SK-N-SH treated with all-trans-retinoic acid at 6 μM for 48 hours (cell line): ENCODE results near the gene HMCN2.

Experiments used
- BACH2 ChIP-seq: fragments of 250-450 bp; sonication (Bioruptor Pico); IDR thresholded peaks from 2 replicates; pipeline ENCODE4 v1.9.0; 2021; ENCODE audit warnings: mild to moderate bottlenecking, borderline replicate concordance
- CSDC2 ChIP-seq: fragments of 250-450 bp; sonication (Bioruptor Pico); IDR thresholded peaks from 2 replicates; pipeline ENCODE4 v1.5.0; 2020; ENCODE audit warnings: mild to moderate bottlenecking, moderate library complexity
- ISL1 ChIP-seq: fragments of 250-450 bp; sonication (Bioruptor Pico); IDR thresholded peaks from 2 replicates; pipeline ENCODE4 v2.1.2; 2022; ENCODE audit warnings: mild to moderate bottlenecking, moderate library complexity
- RARB ChIP-seq: fragments of 250-450 bp; sonication (Bioruptor Pico); IDR thresholded peaks from 2 replicates; pipeline ENCODE4 v1.8.0; 2021; ENCODE audit warnings: mild to moderate bottlenecking, moderate library complexity
- ZFP3 ChIP-seq: fragments of 250-450 bp; sonication (Bioruptor Pico); IDR thresholded peaks from 2 replicates; pipeline ENCODE4 v1.5.0; 2020; ENCODE audit warnings: mild to moderate bottlenecking, moderate library complexity
- ZNF8 ChIP-seq: fragments of 450-650 bp; formaldehyde crosslinking; IDR thresholded peaks from 2 replicates; pipeline ENCODE4 v1.5.0; 2020; ENCODE audit warnings: mild to moderate bottlenecking, moderate library complexity
- TF ChIP-seq, protein P1 (sequence below): fragments of 250-450 bp; sonication (Bioruptor Pico); IDR thresholded peaks from 2 replicates; pipeline ENCODE4 v1.8.0; 2020; ENCODE audit warnings: mild to moderate bottlenecking, moderate library complexity, borderline replicate concordance
- TF ChIP-seq, protein P2 (sequence below): fragments of 250-450 bp; sonication (Bioruptor Pico); IDR thresholded peaks from 2 replicates; pipeline ENCODE4 v1.5.1; 2020; ENCODE audit warnings: low read depth, mild to moderate bottlenecking, moderate library complexity
- TF ChIP-seq, protein P3 (sequence below): fragments of 250-450 bp; sonication (Bioruptor Pico); IDR thresholded peaks from 2 replicates; pipeline ENCODE4 v1.5.0; 2020; ENCODE audit warnings: mild to moderate bottlenecking, moderate library complexity
- TF ChIP-seq, protein P4 (sequence below): fragments of 250-450 bp; sonication (Bioruptor Pico); IDR thresholded peaks from 2 replicates; pipeline ENCODE4 v1.8.0; 2021; ENCODE audit warnings: low read depth, mild to moderate bottlenecking, moderate library complexity, borderline replicate concordance

DNA sequence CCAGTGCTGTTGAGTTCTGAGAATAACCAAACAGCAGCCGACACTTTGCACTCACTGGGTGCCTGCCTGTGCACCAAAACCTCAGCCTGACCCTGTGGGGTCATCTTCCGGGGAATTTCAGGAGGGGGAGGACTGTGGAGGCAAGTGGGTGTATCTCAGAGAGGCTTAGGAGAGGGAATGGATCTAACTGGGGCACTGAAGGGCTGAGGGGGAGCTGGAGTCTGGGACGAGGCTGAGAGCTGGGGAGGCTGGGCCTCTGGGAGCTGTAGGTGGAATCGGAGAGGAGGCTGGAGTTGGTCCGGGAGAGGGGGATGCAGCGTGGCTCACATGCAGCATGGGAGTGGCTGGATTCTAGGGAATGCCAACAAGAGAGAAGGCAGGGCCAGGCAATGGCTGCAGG, 164.3 kb downstream of the HMCN2 start:
- TF ChIP-seq ZNF8 (CRISPR knock-in tag) (no peak), BACH2 (CRISPR knock-in tag) (no peak), CSDC2 (CRISPR knock-in tag) (no peak), ISL1 (CRISPR knock-in tag) (no peak), ZFP3 (no peak), RARB (CRISPR knock-in tag) (no peak)
- TF ChIP-seq, protein P1, sequence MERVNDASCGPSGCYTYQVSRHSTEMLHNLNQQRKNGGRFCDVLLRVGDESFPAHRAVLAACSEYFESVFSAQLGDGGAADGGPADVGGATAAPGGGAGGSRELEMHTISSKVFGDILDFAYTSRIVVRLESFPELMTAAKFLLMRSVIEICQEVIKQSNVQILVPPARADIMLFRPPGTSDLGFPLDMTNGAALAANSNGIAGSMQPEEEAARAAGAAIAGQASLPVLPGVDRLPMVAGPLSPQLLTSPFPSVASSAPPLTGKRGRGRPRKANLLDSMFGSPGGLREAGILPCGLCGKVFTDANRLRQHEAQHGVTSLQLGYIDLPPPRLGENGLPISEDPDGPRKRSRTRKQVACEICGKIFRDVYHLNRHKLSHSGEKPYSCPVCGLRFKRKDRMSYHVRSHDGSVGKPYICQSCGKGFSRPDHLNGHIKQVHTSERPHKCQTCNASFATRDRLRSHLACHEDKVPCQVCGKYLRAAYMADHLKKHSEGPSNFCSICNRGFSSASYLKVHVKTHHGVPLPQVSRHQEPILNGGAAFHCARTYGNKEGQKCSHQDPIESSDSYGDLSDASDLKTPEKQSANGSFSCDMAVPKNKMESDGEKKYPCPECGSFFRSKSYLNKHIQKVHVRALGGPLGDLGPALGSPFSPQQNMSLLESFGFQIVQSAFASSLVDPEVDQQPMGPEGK: no peak
- TF ChIP-seq, protein P2, sequence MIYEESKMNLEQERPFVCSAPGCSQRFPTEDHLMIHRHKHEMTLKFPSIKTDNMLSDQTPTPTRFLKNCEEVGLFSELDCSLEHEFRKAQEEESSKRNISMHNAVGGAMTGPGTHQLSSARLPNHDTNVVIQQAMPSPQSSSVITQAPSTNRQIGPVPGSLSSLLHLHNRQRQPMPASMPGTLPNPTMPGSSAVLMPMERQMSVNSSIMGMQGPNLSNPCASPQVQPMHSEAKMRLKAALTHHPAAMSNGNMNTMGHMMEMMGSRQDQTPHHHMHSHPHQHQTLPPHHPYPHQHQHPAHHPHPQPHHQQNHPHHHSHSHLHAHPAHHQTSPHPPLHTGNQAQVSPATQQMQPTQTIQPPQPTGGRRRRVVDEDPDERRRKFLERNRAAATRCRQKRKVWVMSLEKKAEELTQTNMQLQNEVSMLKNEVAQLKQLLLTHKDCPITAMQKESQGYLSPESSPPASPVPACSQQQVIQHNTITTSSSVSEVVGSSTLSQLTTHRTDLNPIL (CRISPR knock-in tag): no peak
- TF ChIP-seq, protein P3, sequence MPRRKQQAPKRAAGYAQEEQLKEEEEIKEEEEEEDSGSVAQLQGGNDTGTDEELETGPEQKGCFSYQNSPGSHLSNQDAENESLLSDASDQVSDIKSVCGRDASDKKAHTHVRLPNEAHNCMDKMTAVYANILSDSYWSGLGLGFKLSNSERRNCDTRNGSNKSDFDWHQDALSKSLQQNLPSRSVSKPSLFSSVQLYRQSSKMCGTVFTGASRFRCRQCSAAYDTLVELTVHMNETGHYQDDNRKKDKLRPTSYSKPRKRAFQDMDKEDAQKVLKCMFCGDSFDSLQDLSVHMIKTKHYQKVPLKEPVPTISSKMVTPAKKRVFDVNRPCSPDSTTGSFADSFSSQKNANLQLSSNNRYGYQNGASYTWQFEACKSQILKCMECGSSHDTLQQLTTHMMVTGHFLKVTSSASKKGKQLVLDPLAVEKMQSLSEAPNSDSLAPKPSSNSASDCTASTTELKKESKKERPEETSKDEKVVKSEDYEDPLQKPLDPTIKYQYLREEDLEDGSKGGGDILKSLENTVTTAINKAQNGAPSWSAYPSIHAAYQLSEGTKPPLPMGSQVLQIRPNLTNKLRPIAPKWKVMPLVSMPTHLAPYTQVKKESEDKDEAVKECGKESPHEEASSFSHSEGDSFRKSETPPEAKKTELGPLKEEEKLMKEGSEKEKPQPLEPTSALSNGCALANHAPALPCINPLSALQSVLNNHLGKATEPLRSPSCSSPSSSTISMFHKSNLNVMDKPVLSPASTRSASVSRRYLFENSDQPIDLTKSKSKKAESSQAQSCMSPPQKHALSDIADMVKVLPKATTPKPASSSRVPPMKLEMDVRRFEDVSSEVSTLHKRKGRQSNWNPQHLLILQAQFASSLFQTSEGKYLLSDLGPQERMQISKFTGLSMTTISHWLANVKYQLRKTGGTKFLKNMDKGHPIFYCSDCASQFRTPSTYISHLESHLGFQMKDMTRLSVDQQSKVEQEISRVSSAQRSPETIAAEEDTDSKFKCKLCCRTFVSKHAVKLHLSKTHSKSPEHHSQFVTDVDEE (CRISPR knock-in tag): no peak
- TF ChIP-seq, protein P4, sequence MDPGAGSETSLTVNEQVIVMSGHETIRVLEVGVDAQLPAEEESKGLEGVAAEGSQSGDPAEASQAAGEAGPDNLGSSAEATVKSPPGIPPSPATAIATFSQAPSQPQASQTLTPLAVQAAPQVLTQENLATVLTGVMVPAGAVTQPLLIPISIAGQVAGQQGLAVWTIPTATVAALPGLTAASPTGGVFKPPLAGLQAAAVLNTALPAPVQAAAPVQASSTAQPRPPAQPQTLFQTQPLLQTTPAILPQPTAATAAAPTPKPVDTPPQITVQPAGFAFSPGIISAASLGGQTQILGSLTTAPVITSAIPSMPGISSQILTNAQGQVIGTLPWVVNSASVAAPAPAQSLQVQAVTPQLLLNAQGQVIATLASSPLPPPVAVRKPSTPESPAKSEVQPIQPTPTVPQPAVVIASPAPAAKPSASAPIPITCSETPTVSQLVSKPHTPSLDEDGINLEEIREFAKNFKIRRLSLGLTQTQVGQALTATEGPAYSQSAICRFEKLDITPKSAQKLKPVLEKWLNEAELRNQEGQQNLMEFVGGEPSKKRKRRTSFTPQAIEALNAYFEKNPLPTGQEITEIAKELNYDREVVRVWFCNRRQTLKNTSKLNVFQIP (CRISPR knock-in tag): no peak
